ENCODE results near the gene RPS6KA2. TPM values are rescaled to one million over a fixed set of nuclear protein-coding genes. Genes with fewer than 3 reads are reported as not detected.
A peak's percentile ranks its signal among the peaks of the same experiment; 100 is the strongest.

RPS6KA2 gene
- total and polyA plus RNA-seq, 4 donors = 23.8 to 34.6 (median 31.6) TPM

GRCh38 chr6:166657531-166657930, 30.5 kb upstream of the RPS6KA2 start:
- 90% methylated on average over 9 of the region's 9 CpGs for WGBS (ENCODE audit: insufficient coverage)
- Histone ChIP-seq H3K4me3 (ENCODE audit: low read depth, low read length) (no peak overlapping the region), H3K27ac (ENCODE audit: low read depth, low read length) (no peak overlapping the region), H3K4me1 (ENCODE audit: control insufficient read depth, insufficient read depth, low read length) (peaks cover 10% of the 10 kb centered on the region), H3K36me3 (ENCODE audit: control insufficient read depth, insufficient read depth, low read length) (no peaks in the 10 kb centered on the region), H3K27me3 (ENCODE audit: control insufficient read depth, insufficient read depth, low read length) (peaks cover 5% of the 10 kb centered on the region), H3K9me3 (ENCODE audit: control insufficient read depth, insufficient read depth, low read length) (no peaks in the 10 kb centered on the region)
- no peak for DNase-seq (ENCODE audit: low read depth in 4 of 6, low spot score in 6 of 6)

- no peaks in the 10 kb centered on the region for H3K9me3 ChIP-seq (ENCODE audit: control insufficient read depth, insufficient read depth, low read length)
- H3K27me3 ChIP-seq (ENCODE audit: control insufficient read depth, insufficient read depth, low read length) = peaks cover 5% of the 10 kb centered on the region
- WGBS (ENCODE audit: insufficient coverage) = 30% methylated on average over 29 of the region's 34 CpGs
- peaks cover 10% of the 10 kb centered on the region for H3K4me1 ChIP-seq (ENCODE audit: control insufficient read depth, insufficient read depth, low read length)
- DNase-seq (ENCODE audit: low read depth in 4 of 6, low spot score in 6 of 6) = peak in 1 of 6 donors; percentile 61
- H3K36me3 ChIP-seq (ENCODE audit: control insufficient read depth, insufficient read depth, low read length) = no peaks in the 10 kb centered on the region
- H3K4me3 ChIP-seq (ENCODE audit: low read depth, low read length) = no peak overlapping the region
- H3K27ac ChIP-seq (ENCODE audit: low read depth, low read length) = no peak overlapping the region
These were observed 29.4 kb upstream of the RPS6KA2 start for GRCh38 chr6:166656230-166657151.

- no peak overlapping the region for H3K27ac ChIP-seq (ENCODE audit: low read depth, low read length)
- peaks cover 10% of the 10 kb centered on the region for H3K4me1 ChIP-seq (ENCODE audit: control insufficient read depth, insufficient read depth, low read length)
- H3K36me3 ChIP-seq (ENCODE audit: control insufficient read depth, insufficient read depth, low read length) = no peaks in the 10 kb centered on the region
- H3K9me3 ChIP-seq (ENCODE audit: control insufficient read depth, insufficient read depth, low read length) = no peaks in the 10 kb centered on the region
- no peak overlapping the region for H3K4me3 ChIP-seq (ENCODE audit: low read depth, low read length)
- 80% methylated on average over 9 of the region's 15 CpGs for WGBS (ENCODE audit: insufficient coverage)
- peak in 1 of 6 donors; percentile 38 for DNase-seq (ENCODE audit: low read depth in 4 of 6, low spot score in 6 of 6)
- H3K27me3 ChIP-seq (ENCODE audit: control insufficient read depth, insufficient read depth, low read length) = peaks cover 5% of the 10 kb centered on the region
These were observed 28.7 kb upstream of the RPS6KA2 start for GRCh38 chr6:166655713-166656229.

- Histone ChIP-seq H3K36me3 (ENCODE audit: control insufficient read depth, insufficient read depth, low read length) (no peaks in the 10 kb centered on the region), H3K9me3 (ENCODE audit: control insufficient read depth, insufficient read depth, low read length) (no peaks in the 10 kb centered on the region), H3K4me3 (ENCODE audit: low read depth, low read length) (no peak overlapping the region), H3K27ac (ENCODE audit: low read depth, low read length) (no peak overlapping the region), H3K4me1 (ENCODE audit: control insufficient read depth, insufficient read depth, low read length) (peaks cover 10% of the 10 kb centered on the region), H3K27me3 (ENCODE audit: control insufficient read depth, insufficient read depth, low read length) (peaks cover 5% of the 10 kb centered on the region)
- 83% methylated on average over 4 of the region's 6 CpGs for WGBS (ENCODE audit: insufficient coverage)
- no peak for DNase-seq (ENCODE audit: low read depth in 4 of 6, low spot score in 6 of 6)
These were observed 28.2 kb upstream of the RPS6KA2 start for GRCh38 chr6:166655251-166655650.

GRCh38 chr6:166654573-166654972, 27.5 kb upstream of the RPS6KA2 start:
- no peak for DNase-seq (ENCODE audit: low read depth in 4 of 6, low spot score in 6 of 6)
- Histone ChIP-seq H3K4me1 (ENCODE audit: control insufficient read depth, insufficient read depth, low read length) (peaks cover 10% of the 10 kb centered on the region), H3K9me3 (ENCODE audit: control insufficient read depth, insufficient read depth, low read length) (no peaks in the 10 kb centered on the region), H3K36me3 (ENCODE audit: control insufficient read depth, insufficient read depth, low read length) (no peaks in the 10 kb centered on the region), H3K27me3 (ENCODE audit: control insufficient read depth, insufficient read depth, low read length) (peaks cover 5% of the 10 kb centered on the region), H3K4me3 (ENCODE audit: low read depth, low read length) (no peak overlapping the region), H3K27ac (ENCODE audit: low read depth, low read length) (no peak overlapping the region)
- WGBS (ENCODE audit: insufficient coverage) = 82% methylated on average over 2 of the region's 7 CpGs

GRCh38 chr6:166653639-166653941, 26.5 kb upstream of the RPS6KA2 start:
- Histone ChIP-seq H3K27ac (ENCODE audit: low read depth, low read length) (no peak overlapping the region), H3K36me3 (ENCODE audit: control insufficient read depth, insufficient read depth, low read length) (no peaks in the 10 kb centered on the region), H3K9me3 (ENCODE audit: control insufficient read depth, insufficient read depth, low read length) (no peaks in the 10 kb centered on the region), H3K4me1 (ENCODE audit: control insufficient read depth, insufficient read depth, low read length) (peaks cover 10% of the 10 kb centered on the region), H3K27me3 (ENCODE audit: control insufficient read depth, insufficient read depth, low read length) (peaks cover 5% of the 10 kb centered on the region), H3K4me3 (ENCODE audit: low read depth, low read length) (no peak overlapping the region)
- DNase-seq (ENCODE audit: low read depth in 4 of 6, low spot score in 6 of 6) = no peak
- WGBS (ENCODE audit: insufficient coverage) = no CpG with 5 or more reads among the region's 4 CpGs

GRCh38 chr6:166650824-166651807, 24.1 kb upstream of the RPS6KA2 start:
- Histone ChIP-seq H3K9me3 (ENCODE audit: control insufficient read depth, insufficient read depth, low read length) (no peaks in the 10 kb centered on the region), H3K27me3 (ENCODE audit: control insufficient read depth, insufficient read depth, low read length) (no peaks in the 10 kb centered on the region), H3K4me1 (ENCODE audit: control insufficient read depth, insufficient read depth, low read length) (peaks cover 2% of the 10 kb centered on the region), H3K4me3 (ENCODE audit: low read depth, low read length) (no peak overlapping the region), H3K27ac (ENCODE audit: low read depth, low read length) (no peak overlapping the region), H3K36me3 (ENCODE audit: control insufficient read depth, insufficient read depth, low read length) (no peaks in the 10 kb centered on the region)
- 87% methylated on average over 3 of the region's 12 CpGs for WGBS (ENCODE audit: insufficient coverage)
- DNase-seq (ENCODE audit: low read depth in 4 of 6, low spot score in 6 of 6) = peak in 2 of 6 donors; percentile 45 to 64

- Histone ChIP-seq H3K27me3 (ENCODE audit: control insufficient read depth, insufficient read depth, low read length) (no peaks in the 10 kb centered on the region), H3K27ac (ENCODE audit: low read depth, low read length) (no peak overlapping the region), H3K4me1 (ENCODE audit: control insufficient read depth, insufficient read depth, low read length) (peaks cover 5% of the 10 kb centered on the region), H3K4me3 (ENCODE audit: low read depth, low read length) (no peak overlapping the region), H3K36me3 (ENCODE audit: control insufficient read depth, insufficient read depth, low read length) (no peaks in the 10 kb centered on the region), H3K9me3 (ENCODE audit: control insufficient read depth, insufficient read depth, low read length) (no peaks in the 10 kb centered on the region)
- DNase-seq (ENCODE audit: low read depth in 4 of 6, low spot score in 6 of 6) = no peak
- WGBS (ENCODE audit: insufficient coverage) = 24% methylated on average over 2 of the region's 3 CpGs
These were observed 23.0 kb upstream of the RPS6KA2 start for GRCh38 chr6:166650047-166650446.

GRCh38 chr6:166648846-166649245, 21.8 kb upstream of the RPS6KA2 start:
- no peak for DNase-seq (ENCODE audit: low read depth in 4 of 6, low spot score in 6 of 6)
- H3K27ac ChIP-seq (ENCODE audit: low read depth, low read length) = no peak overlapping the region
- no peak overlapping the region for H3K4me3 ChIP-seq (ENCODE audit: low read depth, low read length)
- H3K9me3 ChIP-seq (ENCODE audit: control insufficient read depth, insufficient read depth, low read length) = no peaks in the 10 kb centered on the region
- no peaks in the 10 kb centered on the region for H3K27me3 ChIP-seq (ENCODE audit: control insufficient read depth, insufficient read depth, low read length)
- H3K4me1 ChIP-seq (ENCODE audit: control insufficient read depth, insufficient read depth, low read length) = peaks cover 5% of the 10 kb centered on the region
- H3K36me3 ChIP-seq (ENCODE audit: control insufficient read depth, insufficient read depth, low read length) = no peaks in the 10 kb centered on the region
- 89% methylated on average over 9 of the region's 9 CpGs for WGBS (ENCODE audit: insufficient coverage)

All from spinal cord (tissue), 10 donors.